Esophagus squamous epithelium (tissue), 5 donors: Measurements from ENCODE around the gene COL6A2. TPM values are rescaled to one million over a fixed set of nuclear protein-coding genes. Genes with fewer than 3 reads are reported as not detected.

Experiments
- DNase-seq: peaks from one replicate; lab custom pipeline; 2025; lab: John Stamatoyannopoulos, UW
- H3K27ac ChIP-seq, 4 donors: fragments of 200-600 bp; sonication (generic); one replicate each; pipeline ENCODE4 v1.5.1; 2016 to 2019; ENCODE audit warnings: mild to moderate bottlenecking in 1 of 4
- H3K27me3 ChIP-seq, 4 donors: fragments of 200-600 bp; sonication (generic); 1 replicate in 3 of 4; 2 replicates in 1 of 4; pipeline versions ENCODE4 v1.5.1 to v1.6.0; 2017 to 2021; ENCODE audit warnings: antibody characterized with exemption in 1 of 4
- H3K36me3 ChIP-seq, 3 donors: fragments of 200-600 bp; sonication (generic); one replicate each; pipeline ENCODE4 v1.5.1; 2016 to 2019
- H3K4me1 ChIP-seq, 3 donors: fragments of 200-600 bp; sonication (generic); one replicate each; pipeline ENCODE4 v1.5.1; 2017 to 2019
- H3K4me3 ChIP-seq, 4 donors: fragments of 200-600 bp; sonication (generic); 1 replicate in 3 of 4; 2 replicates in 1 of 4; pipeline ENCODE4 v1.5.1; 2016 to 2019; ENCODE audit warnings: mild to moderate bottlenecking in 2 of 4, moderate library complexity in 1 of 4
- H3K9me3 ChIP-seq, 3 donors: fragments of 200-600 bp; sonication (generic); one replicate each; pipeline ENCODE4 v1.5.1; 2016 to 2019
- CTCF ChIP-seq, 6 experiments: fragments of 450-650 bp in 4 of 6; fragments of 200-600 bp in 2 of 6; sonication (generic) in 2 of 6; IDR thresholded peaks; one replicate each; pipeline ENCODE4 v1.5.1; 2016 to 2019; ENCODE audit warnings: antibody characterized with exemption in 6 of 6, mild to moderate bottlenecking in 4 of 6, moderate library complexity in 4 of 6
- POLR2A ChIP-seq, 4 donors: fragments of 450-650 bp; IDR thresholded peaks; one replicate each; pipeline ENCODE4 v1.6.1; 2017; ENCODE audit warnings: antibody characterized with exemption in 4 of 4, mild to moderate bottlenecking in 4 of 4, moderate library complexity in 3 of 4
- WGBS, 2 donors: methylation state at CpG; one replicate each; pipeline ENCODE4 v1.1.5; 2018; 5-methylcytosine and 5-hydroxymethylcytosine counted together
- intact Hi-C: fragments of 100-400 bp; cut with DNase I; formaldehyde crosslinking; loops from one replicate; pipeline ENCODE4 v1.15.0; 2022
- total RNA-seq, 4 donors: library from RNA; depleted of rRNA; stranded (reverse); fragments of >200 nt; gene quantifications; one replicate each; pipeline ENCODE4 v1.1.0, GENCODE V29; 2016
- donor health status: DM: yes; HTN: yes; CAD: no.

COL6A2 gene
- total RNA-seq, 4 donors from 2014 or later: 23.0 to 328 (median 62.0) TPM

- no peak overlapping the region for H3K4me3 ChIP-seq
- H3K27me3 ChIP-seq: peaks cover 0 to 62% (median 0%) of the 10 kb centered on the region in 4 donors
- WGBS, 2 donors: 82 to 86% methylated on average over 26 to 28 of the region's 30 CpGs
- H3K36me3 ChIP-seq: no peaks in the 10 kb centered on the region
- intact Hi-C loops: no loop called here
- DNase-seq: no peak
- peaks cover 25 to 56% (median 41%) of the 10 kb centered on the region in 3 donors for H3K4me1 ChIP-seq
- peaks cover 0 to 16% (median 6%) of the 10 kb centered on the region in 3 donors for H3K9me3 ChIP-seq
- no peak for TF ChIP-seq POLR2A (IDR thresholded peaks at IDR 0.05)
- TF ChIP-seq CTCF (IDR thresholded peaks at IDR 0.05): no peak
- H3K27ac ChIP-seq: peak overlapping the region in 2 of 4 donors; percentile 42 to 84
These were observed 33.9 kb upstream of the COL6A2 start for GRCh38 chr21:46063734-46064680.

GRCh38 chr21:46064870-46065214 is 33.1 kb upstream of the COL6A2 start:
- H3K27me3 ChIP-seq: peaks cover 0 to 62% (median 0%) of the 10 kb centered on the region in 4 donors
- peaks cover 0 to 16% (median 6%) of the 10 kb centered on the region in 3 donors for H3K9me3 ChIP-seq
- peaks cover 25 to 56% (median 41%) of the 10 kb centered on the region in 3 donors for H3K4me1 ChIP-seq
- intact Hi-C loops: no loop called here
- WGBS, 2 donors: 47 to 78% methylated on average over 1 to 12 of the region's 13 CpGs
- H3K27ac ChIP-seq: peak overlapping the region; percentile 38 to 88 (median 79)
- TF ChIP-seq POLR2A (IDR thresholded peaks at IDR 0.05) (no peak), CTCF (IDR thresholded peaks at IDR 0.05) (no peak)
- no peak overlapping the region for H3K4me3 ChIP-seq
- DNase-seq: no peak
- H3K36me3 ChIP-seq: no peaks in the 10 kb centered on the region

- Histone ChIP-seq H3K27ac (peak overlapping the region; percentile 38 to 88 (median 79)), H3K4me1 (peaks cover 25 to 50% (median 37%) of the 10 kb centered on the region in 3 donors), H3K36me3 (no peaks in the 10 kb centered on the region), H3K9me3 (peaks cover 0 to 16% (median 6%) of the 10 kb centered on the region in 3 donors), H3K27me3 (peaks cover 0 to 62% (median 0%) of the 10 kb centered on the region in 4 donors), H3K4me3 (peak overlapping the region in 1 of 4 donors; percentile 32)
- intact Hi-C loops: no loop called here
- WGBS, 2 donors: 8 to 19% methylated on average over 5 to 12 of the region's 22 CpGs
- no peak for DNase-seq
- no peak for TF ChIP-seq CTCF (IDR thresholded peaks at IDR 0.05)
- no peak for TF ChIP-seq POLR2A (IDR thresholded peaks at IDR 0.05)
These were observed 32.5 kb upstream of the COL6A2 start for GRCh38 chr21:46065215-46065913.

GRCh38 chr21:46065914-46066551 is 31.9 kb upstream of the COL6A2 start:
- no peak for TF ChIP-seq POLR2A (IDR thresholded peaks at IDR 0.05)
- no peak for TF ChIP-seq CTCF (IDR thresholded peaks at IDR 0.05)
- Histone ChIP-seq H3K4me3 (peak overlapping the region in 1 of 4 donors; percentile 32), H3K36me3 (no peaks in the 10 kb centered on the region), H3K27me3 (peaks cover 0 to 62% (median 0%) of the 10 kb centered on the region in 4 donors), H3K4me1 (peaks cover 25 to 48% (median 34%) of the 10 kb centered on the region in 3 donors), H3K27ac (peak overlapping the region; percentile 52 to 88 (median 79)), H3K9me3 (peaks cover 0 to 16% (median 6%) of the 10 kb centered on the region in 3 donors)
- intact Hi-C loops: no loop called here
- DNase-seq: no peak
- 33 to 41% methylated on average over 20 to 23 of the region's 23 CpGs for WGBS, 2 donors
